Omental fat pad (tissue), 4 donors: ENCODE measurements around the gene CFAP69. TPM values are rescaled to one million over a fixed set of nuclear protein-coding genes. Genes with fewer than 3 reads are reported as not detected.
A peak's percentile ranks its signal among the peaks of the same experiment; 100 is the strongest.

Experiments used
- ATAC-seq: fragments of 150-250 bp; one replicate; pipeline ENCODE4 v1.9.1; 2016; ENCODE audit warnings: mild to moderate bottlenecking, moderate library complexity; ENCODE audit not compliant: low FRiP score
- DNase-seq: peaks from one replicate; pipeline ENCODE4 v3.0.0-alpha.2; 2019; ENCODE audit warnings: low spot score
- CTCF ChIP-seq, 3 donors: fragments of 450-650 bp; IDR thresholded peaks; one replicate each; pipeline ENCODE4 v1.5.1; 2016 to 2017; ENCODE audit warnings: antibody characterized with exemption in 3 of 3, mild to moderate bottlenecking in 3 of 3, moderate library complexity in 2 of 3
- total RNA-seq, 4 donors: library from RNA; depleted of rRNA; stranded (reverse); fragments of >200 nt; gene quantifications; one replicate each; pipeline ENCODE4 v1.1.0, GENCODE V29; 2016

Gene CFAP69
- total RNA-seq, 4 donors from 2014 or later, result 11.3 to 41.1 (median 20.4) TPM

GRCh38 chr7:90211391-90212148, 33.4 kb upstream of the CFAP69 start, which contains the start of gene STEAP2:
STEAP2 (plus strand) TSS chr7:90211740; CDS start chr7:90225083, 13,343 bp downstream.
- peak in 1 of 3 donors; percentile 21 for TF ChIP-seq CTCF (IDR thresholded peaks at IDR 0.05)
- ATAC-seq, result peak; percentile 84
- peak; percentile 42 for DNase-seq

- ATAC-seq (no peak), DNase-seq (no peak)
- no peak for TF ChIP-seq CTCF (IDR thresholded peaks at IDR 0.05)
Observed at GRCh38 chr7:90212149-90212495, 32.9 kb upstream of the CFAP69 start.

DNA sequence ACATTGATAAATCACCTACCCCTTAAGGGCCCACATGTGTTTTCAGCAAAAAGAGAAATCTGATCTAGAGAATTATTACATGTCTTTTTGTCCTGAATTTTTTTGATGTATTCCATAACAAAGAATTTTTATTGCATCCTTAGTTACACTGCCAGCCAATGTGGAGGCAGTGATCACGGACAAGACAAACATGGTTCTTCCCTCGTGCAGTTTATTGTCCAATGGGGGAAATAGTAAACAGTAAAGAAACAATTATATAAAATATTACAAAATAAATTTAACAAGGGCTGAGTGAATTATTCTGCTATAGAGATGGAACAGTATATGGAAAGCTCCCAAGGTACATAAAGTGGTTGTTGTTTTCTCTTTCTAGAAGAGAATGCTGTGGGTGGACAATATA, 31.5 kb upstream of the CFAP69 start:
- no peak for TF ChIP-seq CTCF (IDR thresholded peaks at IDR 0.05)
- no peak for ATAC-seq
- DNase-seq, result no peak

DNA sequence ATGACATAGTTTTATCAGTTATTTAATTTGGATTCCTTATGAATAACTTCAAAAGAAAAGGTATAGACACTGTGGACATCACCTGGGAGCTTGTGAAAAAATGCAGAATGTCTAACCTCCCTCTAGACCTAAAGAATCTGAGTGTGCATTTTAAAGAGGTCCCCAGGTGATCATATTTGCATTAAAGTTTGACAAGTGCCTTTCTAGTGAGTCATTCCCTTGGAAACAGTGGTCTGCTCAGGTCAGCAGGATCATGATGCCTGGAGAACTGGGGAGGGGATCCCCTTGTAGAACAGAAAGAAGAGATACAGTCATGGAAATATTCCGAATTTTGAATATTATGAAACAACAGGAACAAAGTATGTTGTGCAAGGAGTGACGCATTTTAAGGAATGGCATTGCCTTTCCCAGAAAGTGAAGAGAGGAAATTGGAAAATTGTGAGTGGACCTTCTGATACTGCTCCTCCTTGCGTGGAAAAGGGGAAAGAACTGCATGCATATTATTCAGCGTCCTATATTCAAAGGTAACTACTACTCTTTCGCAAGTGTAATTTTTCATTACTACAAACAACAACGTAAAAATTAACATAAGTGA, 28.8 kb upstream of the CFAP69 start:
- no peak for DNase-seq
- peak; percentile 56 for ATAC-seq
- TF ChIP-seq CTCF (IDR thresholded peaks at IDR 0.05), result no peak

- no peak for DNase-seq
- ATAC-seq, result peak; percentile 70
- TF ChIP-seq CTCF (IDR thresholded peaks at IDR 0.05), result no peak
Observed at GRCh38 chr7:90216771-90217170, 28.2 kb upstream of the CFAP69 start.

GRCh38 chr7:90222390-90222789, 22.6 kb upstream of the CFAP69 start:
- no peak for DNase-seq
- ATAC-seq, result no peak

More at GRCh38 chr7:90222390-90222789, 22.6 kb upstream of the CFAP69 start:
- no peak for TF ChIP-seq CTCF (IDR thresholded peaks at IDR 0.05)
